ENCODE data around the gene PIP4K2A.

Gene PIP4K2A

DNA sequence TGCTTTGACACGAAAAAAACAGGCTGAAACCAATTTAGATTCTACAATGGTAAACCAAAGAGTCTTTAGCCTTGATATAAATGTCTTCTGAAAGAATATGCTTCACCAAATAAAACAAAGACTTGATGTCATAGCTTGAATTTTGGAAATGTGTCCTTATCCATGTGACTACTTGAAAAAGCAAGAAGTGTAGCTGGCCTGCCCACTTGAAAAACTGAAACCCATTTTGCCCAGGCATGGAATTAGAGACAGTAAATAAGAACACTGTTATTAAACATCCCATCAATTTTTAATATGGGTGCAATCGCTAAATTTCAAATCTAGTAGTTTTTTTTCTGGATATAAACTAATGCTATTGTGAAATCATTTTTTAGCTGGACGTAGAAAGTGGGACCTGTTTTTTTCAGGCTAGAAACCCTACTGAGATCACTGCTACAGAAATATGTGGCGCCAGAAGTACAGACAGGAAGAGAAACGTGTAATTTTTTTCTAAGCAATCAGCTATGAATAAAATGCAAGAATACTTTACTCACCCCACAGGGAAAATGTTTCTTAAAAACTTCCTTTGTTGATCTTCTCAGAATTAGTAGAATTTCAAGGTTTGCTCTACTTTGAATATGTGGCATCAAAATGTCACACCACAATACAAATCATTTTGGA, 56.7 kb downstream of the PIP4K2A start:
- H3K27me3 ChIP-seq (ENCODE audit: insufficient read depth, low read length, poor library complexity, severe bottlenecking): no peaks in the 10 kb centered on the region
- no peaks in the 10 kb centered on the region for H3F3A ChIP-seq (ENCODE audit: low read depth)
- TF ChIP-seq CTCF (conservative IDR thresholded peaks at IDR 0.05; ENCODE audit: low read length): no peak
- TF ChIP-seq EZH2phosphoT487 (IDR thresholded peaks at IDR 0.05; ENCODE audit: borderline replicate concordance): no peak
- H3K9me3 ChIP-seq (ENCODE audit: insufficient read depth, low read depth, low read length): no peaks in the 10 kb centered on the region
- H3K36me3 ChIP-seq (ENCODE audit: insufficient read depth, low read length): 0 out of 2 replicates have a peak, but pooled peaks cover 2% of the 10 kb centered on the region
- H3K9me2 ChIP-seq (replicated peaks; ENCODE audit: low read depth, low read length): no peaks in the 10 kb centered on the region
- no peak overlapping the region for H3K9ac ChIP-seq (ENCODE audit: low read depth, low read length, poor library complexity, severe bottlenecking)
- H3K4me1 ChIP-seq (ENCODE audit: insufficient read depth, low read length, poor library complexity, severe bottlenecking): peaks cover 38% of the 10 kb centered on the region
- peaks cover 38% of the 10 kb centered on the region for H4K20me1 ChIP-seq (ENCODE audit: insufficient read depth, low read length, poor library complexity, severe bottlenecking)
- H3K4me3 ChIP-seq (ENCODE audit: low read length, poor library complexity, severe bottlenecking): no peak overlapping the region
- H3K4me2 ChIP-seq (ENCODE audit: low read depth, low read length, poor library complexity, severe bottlenecking): peak overlapping the region; percentile 12
- peaks cover 100% of the 10 kb centered on the region for H3K79me2 ChIP-seq (ENCODE audit: insufficient read depth, low read length)
- H2AFZ ChIP-seq (ENCODE audit: low read length): no peak overlapping the region

DNA sequence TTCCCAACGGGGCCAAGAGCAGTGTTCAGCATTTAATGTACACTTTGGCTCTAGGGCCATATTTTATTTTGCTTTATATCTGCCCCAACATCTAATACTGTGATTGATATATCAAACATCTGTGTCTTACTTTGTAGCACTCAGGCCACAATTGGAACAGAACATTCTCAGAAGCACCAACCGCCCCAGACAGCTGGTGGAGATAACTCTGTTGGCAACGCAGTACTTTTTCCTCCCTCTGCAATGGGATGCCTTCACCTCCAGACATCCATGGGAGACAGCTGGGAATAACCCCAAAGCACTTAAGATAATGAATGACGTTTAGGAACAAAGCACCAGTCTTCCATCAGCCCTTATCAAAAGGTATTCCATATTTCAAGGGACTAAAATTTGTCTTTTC, 57.4 kb downstream of the PIP4K2A start:
- Histone ChIP-seq H3K27me3 (ENCODE audit: insufficient read depth, low read length, poor library complexity, severe bottlenecking) (no peaks in the 10 kb centered on the region), H3F3A (ENCODE audit: low read depth) (no peaks in the 10 kb centered on the region), H3K4me3 (ENCODE audit: low read length, poor library complexity, severe bottlenecking) (no peak overlapping the region), H3K4me1 (ENCODE audit: insufficient read depth, low read length, poor library complexity, severe bottlenecking) (peaks cover 45% of the 10 kb centered on the region), H3K9me3 (ENCODE audit: insufficient read depth, low read depth, low read length) (no peaks in the 10 kb centered on the region), H2AFZ (ENCODE audit: low read length) (no peak overlapping the region), H3K9me2 (replicated peaks; ENCODE audit: low read depth, low read length) (no peaks in the 10 kb centered on the region), H4K20me1 (ENCODE audit: insufficient read depth, low read length, poor library complexity, severe bottlenecking) (peaks cover 43% of the 10 kb centered on the region), H3K79me2 (ENCODE audit: insufficient read depth, low read length) (peaks cover 100% of the 10 kb centered on the region), H3K9ac (ENCODE audit: low read depth, low read length, poor library complexity, severe bottlenecking) (no peak overlapping the region), H3K4me2 (ENCODE audit: low read depth, low read length, poor library complexity, severe bottlenecking) (no peak overlapping the region), H3K36me3 (ENCODE audit: insufficient read depth, low read length) (0 out of 2 replicates have a peak, but pooled peaks cover 2% of the 10 kb centered on the region)
- TF ChIP-seq CTCF (conservative IDR thresholded peaks at IDR 0.05; ENCODE audit: low read length) (no peak), EZH2phosphoT487 (IDR thresholded peaks at IDR 0.05; ENCODE audit: borderline replicate concordance) (no peak)

GRCh38 chr10:22656036-22656435, 58.3 kb downstream of the PIP4K2A start:
- Histone ChIP-seq H3K4me1 (ENCODE audit: insufficient read depth, low read length, poor library complexity, severe bottlenecking) (peaks cover 55% of the 10 kb centered on the region), H2AFZ (ENCODE audit: low read length) (no peak overlapping the region), H3F3A (ENCODE audit: low read depth) (no peaks in the 10 kb centered on the region), H3K9me2 (replicated peaks; ENCODE audit: low read depth, low read length) (no peaks in the 10 kb centered on the region), H3K9ac (ENCODE audit: low read depth, low read length, poor library complexity, severe bottlenecking) (no peak overlapping the region), H3K4me2 (ENCODE audit: low read depth, low read length, poor library complexity, severe bottlenecking) (no peak overlapping the region), H3K36me3 (ENCODE audit: insufficient read depth, low read length) (0 out of 2 replicates have a peak, but pooled peaks cover 2% of the 10 kb centered on the region), H3K9me3 (ENCODE audit: insufficient read depth, low read depth, low read length) (no peaks in the 10 kb centered on the region), H3K4me3 (ENCODE audit: low read length, poor library complexity, severe bottlenecking) (no peak overlapping the region), H3K27me3 (ENCODE audit: insufficient read depth, low read length, poor library complexity, severe bottlenecking) (no peaks in the 10 kb centered on the region), H4K20me1 (ENCODE audit: insufficient read depth, low read length, poor library complexity, severe bottlenecking) (peaks cover 53% of the 10 kb centered on the region), H3K79me2 (ENCODE audit: insufficient read depth, low read length) (peaks cover 100% of the 10 kb centered on the region)
- TF ChIP-seq CTCF (conservative IDR thresholded peaks at IDR 0.05; ENCODE audit: low read length) (no peak), EZH2phosphoT487 (IDR thresholded peaks at IDR 0.05; ENCODE audit: borderline replicate concordance) (no peak)

All from Loucy (cell line).